GM23338 (cell line): ENCODE data around the gene SMURF2. TPM values are rescaled to one million over a fixed set of nuclear protein-coding genes. Genes with fewer than 3 reads are reported as not detected.

Source experiments
- ATAC-seq: fragments of 200-7000 bp; cut with Tn5 transposase; 3 replicates; pipeline ENCODE4 v1.9.1; 2020
- DNase-seq: peaks from one replicate; pipeline ENCODE4 v3.0.0-alpha.2; 2015; ENCODE audit warnings: low spot score
- H2AFZ ChIP-seq: fragments of 200-600 bp; sonication (generic); 2 replicates; pipeline ENCODE4 v1.8.0; 2016; ENCODE audit warnings: antibody characterized with exemption, mild to moderate bottlenecking, moderate library complexity
- H3F3A ChIP-seq: fragments of 200-600 bp; sonication (generic); replicated peaks from 2 replicates; pipeline ENCODE4 v1.8.0; 2017; ENCODE audit warnings: antibody characterized with exemption, mixed run types, low read depth
- H3K27ac ChIP-seq: fragments of 200-600 bp; sonication (generic); 2 replicates; pipeline ENCODE4 v1.6.1; 2016; ENCODE audit warnings: low read depth
- H3K27me3 ChIP-seq: fragments of 200-600 bp; sonication (generic); 2 replicates; pipeline ENCODE4 v1.8.0; 2016; ENCODE audit warnings: mild to moderate bottlenecking, mixed run types, moderate library complexity; ENCODE audit not compliant: insufficient read depth
- H3K36me3 ChIP-seq: fragments of 200-600 bp; sonication (generic); 2 replicates; pipeline ENCODE4 v1.8.0; 2016; ENCODE audit warnings: mild to moderate bottlenecking; ENCODE audit not compliant: insufficient read depth
- H3K4me1 ChIP-seq: fragments of 200-600 bp; sonication (generic); 2 replicates; pipeline ENCODE4 v1.8.0; 2016; ENCODE audit warnings: mild to moderate bottlenecking, moderate library complexity; ENCODE audit not compliant: insufficient read depth
- H3K4me2 ChIP-seq: fragments of 200-600 bp; sonication (generic); 2 replicates; pipeline ENCODE4 v1.7.1; 2017; ENCODE audit warnings: mixed run types
- H3K4me3 ChIP-seq: fragments of 200-600 bp; sonication (generic); 2 replicates; pipeline ENCODE4 v1.6.1; 2016; ENCODE audit warnings: mixed run types
- H3K79me2 ChIP-seq: fragments of 200-600 bp; sonication (generic); replicated peaks from 2 replicates; pipeline ENCODE4 v1.8.0; 2017; ENCODE audit warnings: mild to moderate bottlenecking; ENCODE audit not compliant: insufficient read depth
- H3K9me2 ChIP-seq: fragments of 200-600 bp; sonication (generic); 2 replicates; pipeline ENCODE4 v1.8.0; 2017; ENCODE audit not compliant: insufficient read depth
- H4K20me1 ChIP-seq: fragments of 200-600 bp; sonication (generic); replicated peaks from 2 replicates; pipeline ENCODE4 v1.8.0; 2017; ENCODE audit warnings: mild to moderate bottlenecking; ENCODE audit not compliant: insufficient read depth
- H3K27ac Mint-ChIP-seq: 2 replicates; pipeline ENCODE4 v1.8.0; 2020; ENCODE audit warnings: inconsistent platforms, mild to moderate bottlenecking, moderate library complexity, mixed read lengths
- H3K27me3 Mint-ChIP-seq: 3 replicates; pipeline ENCODE4 v1.8.0; 2022; ENCODE audit warnings: low read depth, mild to moderate bottlenecking, moderate library complexity, mixed read lengths, inconsistent platforms; ENCODE audit not compliant: insufficient read depth, poor library complexity
- H3K36me3 Mint-ChIP-seq: 3 replicates; pipeline ENCODE4 v1.8.0; 2021; ENCODE audit warnings: low read depth, mild to moderate bottlenecking, inconsistent platforms, moderate library complexity, mixed read lengths
- H3K4me1 Mint-ChIP-seq: 3 replicates; pipeline ENCODE4 v1.8.0; 2020; ENCODE audit warnings: mild to moderate bottlenecking, inconsistent platforms, mixed read lengths
- H3K4me3 Mint-ChIP-seq: 3 replicates; pipeline ENCODE4 v1.8.0; 2021; ENCODE audit warnings: moderate library complexity, mild to moderate bottlenecking, inconsistent platforms, mixed read lengths
- H3K9me3 Mint-ChIP-seq: 3 replicates; pipeline ENCODE4 v1.8.0; 2020; ENCODE audit warnings: moderate library complexity, mild to moderate bottlenecking, inconsistent platforms, mixed read lengths
- CREB1 ChIP-seq: fragments of 250-450 bp; sonication (Bioruptor Pico); IDR thresholded peaks from 2 replicates; pipeline ENCODE4 v1.5.0; 2020; ENCODE audit warnings: low read depth, mild to moderate bottlenecking, moderate library complexity
- CTCF ChIP-seq, 2 experiments: fragments of 200-600 bp in 1 of 2; sonication (generic) in 1 of 2; conservative IDR thresholded peaks; 2 replicates each; pipeline versions ENCODE4 v1.5.1 to v1.6.1; 2016 to 2017; ENCODE audit warnings: antibody characterized with exemption in 2 of 2, low read depth in 2 of 2, mild to moderate bottlenecking in 2 of 2, moderate library complexity in 1 of 2
- EZH2 ChIP-seq: fragments of 200-600 bp; sonication (generic); IDR thresholded peaks from one replicate; pipeline ENCODE4 v1.8.0; 2017; ENCODE audit warnings: antibody characterized with exemption, mild to moderate bottlenecking, low read depth; ENCODE audit not compliant: unreplicated experiment
- EZH2phosphoT487 ChIP-seq: fragments of 200-600 bp; sonication (generic); IDR thresholded peaks from one replicate; pipeline ENCODE4 v1.8.1; 2018; ENCODE audit warnings: antibody characterized with exemption; ENCODE audit not compliant: unreplicated experiment
- JUNB ChIP-seq: IDR thresholded peaks from one replicate; pipeline ENCODE4 v1.6.1; 2016; ENCODE audit warnings: antibody characterized with exemption; ENCODE audit not compliant: unreplicated experiment
- NANOG ChIP-seq: IDR thresholded peaks from 2 replicates; pipeline ENCODE4 v1.6.1; 2016; ENCODE audit warnings: antibody characterized with exemption, borderline replicate concordance
- POLR2AphosphoS5 ChIP-seq: IDR thresholded peaks from 2 replicates; pipeline ENCODE4 v1.6.1; 2016; ENCODE audit warnings: antibody characterized with exemption, low read depth
- STAT1 ChIP-seq: IDR thresholded peaks from one replicate; pipeline ENCODE4 v1.6.1; 2016; ENCODE audit warnings: antibody characterized with exemption; ENCODE audit not compliant: unreplicated experiment
- ZNF114 ChIP-seq: fragments of 250-450 bp; sonication (Bioruptor Pico); IDR thresholded peaks from 2 replicates; pipeline ENCODE4 v1.5.0; 2020; ENCODE audit warnings: mild to moderate bottlenecking, moderate library complexity
- ZNF331 ChIP-seq: fragments of 250-450 bp; sonication (Bioruptor Pico); IDR thresholded peaks from 2 replicates; pipeline ENCODE4 v1.5.0; 2020; ENCODE audit warnings: low read depth, mild to moderate bottlenecking, moderate library complexity
- polyA plus RNA-seq: library from polyadenylated mRNA; unstranded; fragments of >200 nt; fragmentation: Nextera tagmentation; extraction: Ambion mirVana; gene quantifications from 2 replicates; pipeline ENCODE4 v1.2.1, GENCODE V29; 2016
- total RNA-seq: library from RNA; depleted of rRNA; stranded (reverse); fragments of >200 nt; shearing (Covaris generic); gene quantifications from 2 replicates; pipeline ENCODE4 v1.2.3, GENCODE V29; 2014
- TF ChIP-seq, protein P1 (sequence below): IDR thresholded peaks from one replicate; pipeline ENCODE4 v1.6.1; 2018; ENCODE audit warnings: antibody characterized with exemption; ENCODE audit not compliant: unreplicated experiment

Gene SMURF2
- total and polyA plus RNA-seq, 2 experiments from 2014 or later = 12.1 to 29.6 TPM

DNA sequence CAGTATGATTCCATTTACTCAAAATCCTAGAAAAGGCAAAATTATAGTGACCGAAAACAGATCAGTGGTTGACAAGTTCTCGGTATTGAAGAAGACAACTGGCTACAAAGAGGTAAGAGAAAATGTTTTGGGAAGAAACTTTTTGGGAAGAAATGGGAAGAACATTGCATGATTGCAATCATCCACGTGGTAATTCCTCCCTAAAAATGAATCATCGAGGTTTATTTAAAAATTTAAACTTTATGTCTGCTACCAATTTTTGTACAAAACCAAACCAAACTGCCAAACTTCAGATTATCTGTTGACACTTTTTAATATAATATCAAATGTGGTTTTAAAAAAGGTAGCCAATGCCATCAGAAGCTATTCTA is 8.1 kb downstream of the SMURF2 start (continued):
- no peak for TF ChIP-seq ZNF331 (CRISPR knock-in tag)
- TF ChIP-seq EZH2 = no peak
- TF ChIP-seq CTCF (conservative IDR thresholded peaks at IDR 0.05; ENCODE audit: low read depth in 2 of 2) = no peak
- no peak for TF ChIP-seq NANOG
- TF ChIP-seq CREB1 (CRISPR knock-in tag) = no peak

GRCh38 chr17:64653325-64653984 is 8.7 kb downstream of the SMURF2 start:
- Histone ChIP-seq H3F3A (no peaks in the 10 kb centered on the region), H3K4me1 (0 out of 2 replicates have a peak, but pooled peaks cover 3% of the 10 kb centered on the region), H3K4me2 (no peak overlapping the region), H3K4me3 (no peak overlapping the region), H3K27ac (no peak overlapping the region), H3K79me2 (peaks cover 97% of the 10 kb centered on the region), H3K27me3 (no peaks in the 10 kb centered on the region), H4K20me1 (peaks cover 6% of the 10 kb centered on the region; the same call in 1 of the 2 replicates), H3K9me2 (no peaks in the 10 kb centered on the region), H2AFZ (no peak overlapping the region), H3K36me3 (no peaks in the 10 kb centered on the region)
- no peak overlapping the region for H3K4me3 Mint-ChIP-seq
- H3K27me3 Mint-ChIP-seq = no peaks in the 10 kb centered on the region
- peaks cover 5% of the 10 kb centered on the region; the same call in 1 of the 3 replicates for H3K9me3 Mint-ChIP-seq
- H3K4me1 Mint-ChIP-seq = peaks cover 16% of the 10 kb centered on the region; the same call in 2 of the 3 replicates
- peak overlapping the region; percentile 93 for H3K27ac Mint-ChIP-seq
- H3K36me3 Mint-ChIP-seq = peaks cover 9% of the 10 kb centered on the region
- TF ChIP-seq ZNF114 (CRISPR knock-in tag) (no peak), POLR2AphosphoS5 (no peak), ZNF331 (CRISPR knock-in tag) (no peak)
- DNase-seq (no peak), ATAC-seq (no peak)

GRCh38 chr17:64651889-64652288 is 10.2 kb downstream of the SMURF2 start:
- Histone ChIP-seq H3K27me3 (no peaks in the 10 kb centered on the region), H3K79me2 (peaks cover 97% of the 10 kb centered on the region), H3K27ac (no peak overlapping the region), H3K36me3 (no peaks in the 10 kb centered on the region), H3K4me3 (no peak overlapping the region), H3K4me1 (0 out of 2 replicates have a peak, but pooled peaks cover 3% of the 10 kb centered on the region), H3K4me2 (no peak overlapping the region), H3F3A (no peaks in the 10 kb centered on the region), H3K9me2 (no peaks in the 10 kb centered on the region), H2AFZ (no peak overlapping the region), H4K20me1 (peaks cover 5% of the 10 kb centered on the region; the same call in 1 of the 2 replicates)
- DNase-seq = no peak
- H3K27ac Mint-ChIP-seq = no peak overlapping the region
- H3K27me3 Mint-ChIP-seq = no peaks in the 10 kb centered on the region
- H3K4me3 Mint-ChIP-seq = no peak overlapping the region; the same call in 2 of the 3 replicates
- peaks cover 5% of the 10 kb centered on the region; the same call in 1 of the 3 replicates for H3K9me3 Mint-ChIP-seq
- H3K4me1 Mint-ChIP-seq = peaks cover 13% of the 10 kb centered on the region; the same call in 2 of the 3 replicates
- no peak for ATAC-seq
- H3K36me3 Mint-ChIP-seq = peaks cover 13% of the 10 kb centered on the region
- TF ChIP-seq EZH2phosphoT487 = no peak
- TF ChIP-seq, protein P1, sequence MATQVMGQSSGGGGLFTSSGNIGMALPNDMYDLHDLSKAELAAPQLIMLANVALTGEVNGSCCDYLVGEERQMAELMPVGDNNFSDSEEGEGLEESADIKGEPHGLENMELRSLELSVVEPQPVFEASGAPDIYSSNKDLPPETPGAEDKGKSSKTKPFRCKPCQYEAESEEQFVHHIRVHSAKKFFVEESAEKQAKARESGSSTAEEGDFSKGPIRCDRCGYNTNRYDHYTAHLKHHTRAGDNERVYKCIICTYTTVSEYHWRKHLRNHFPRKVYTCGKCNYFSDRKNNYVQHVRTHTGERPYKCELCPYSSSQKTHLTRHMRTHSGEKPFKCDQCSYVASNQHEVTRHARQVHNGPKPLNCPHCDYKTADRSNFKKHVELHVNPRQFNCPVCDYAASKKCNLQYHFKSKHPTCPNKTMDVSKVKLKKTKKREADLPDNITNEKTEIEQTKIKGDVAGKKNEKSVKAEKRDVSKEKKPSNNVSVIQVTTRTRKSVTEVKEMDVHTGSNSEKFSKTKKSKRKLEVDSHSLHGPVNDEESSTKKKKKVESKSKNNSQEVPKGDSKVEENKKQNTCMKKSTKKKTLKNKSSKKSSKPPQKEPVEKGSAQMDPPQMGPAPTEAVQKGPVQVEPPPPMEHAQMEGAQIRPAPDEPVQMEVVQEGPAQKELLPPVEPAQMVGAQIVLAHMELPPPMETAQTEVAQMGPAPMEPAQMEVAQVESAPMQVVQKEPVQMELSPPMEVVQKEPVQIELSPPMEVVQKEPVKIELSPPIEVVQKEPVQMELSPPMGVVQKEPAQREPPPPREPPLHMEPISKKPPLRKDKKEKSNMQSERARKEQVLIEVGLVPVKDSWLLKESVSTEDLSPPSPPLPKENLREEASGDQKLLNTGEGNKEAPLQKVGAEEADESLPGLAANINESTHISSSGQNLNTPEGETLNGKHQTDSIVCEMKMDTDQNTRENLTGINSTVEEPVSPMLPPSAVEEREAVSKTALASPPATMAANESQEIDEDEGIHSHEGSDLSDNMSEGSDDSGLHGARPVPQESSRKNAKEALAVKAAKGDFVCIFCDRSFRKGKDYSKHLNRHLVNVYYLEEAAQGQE = no peak
- no peak for TF ChIP-seq CREB1 (CRISPR knock-in tag)
- no peak for TF ChIP-seq POLR2AphosphoS5
- no peak for TF ChIP-seq EZH2
- TF ChIP-seq NANOG = no peak
- no peak for TF ChIP-seq JUNB
- no peak for TF ChIP-seq ZNF331 (CRISPR knock-in tag)
- TF ChIP-seq STAT1 = no peak
